ENCODE data around the gene PASD1. TPM values are rescaled to one million over a fixed set of nuclear protein-coding genes. Genes with fewer than 3 reads are reported as not detected.

PASD1 gene
- total RNA-seq, 6 experiments from 2014 or later = not detected

DNA sequence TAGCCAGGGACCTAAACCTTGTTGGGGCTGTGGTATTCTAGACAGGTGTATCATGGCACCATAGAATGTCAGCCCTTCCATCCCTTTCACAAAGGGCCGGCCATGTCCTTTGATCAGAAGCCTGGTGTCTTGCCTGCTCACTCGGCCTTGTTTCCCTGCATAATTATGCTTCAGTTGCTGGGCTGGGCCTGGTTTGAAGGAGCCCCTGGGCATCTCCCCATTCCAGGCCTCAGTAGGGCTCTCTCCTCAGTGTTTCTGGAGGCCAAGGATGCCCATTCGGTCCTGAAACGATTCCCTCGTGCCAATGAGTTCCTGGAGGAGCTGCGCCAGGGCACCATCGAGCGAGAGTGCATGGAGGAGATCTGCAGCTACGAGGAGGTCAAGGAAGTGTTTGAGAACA, 136.3 kb downstream of the PASD1 start:
- Histone ChIP-seq H3K36me3 (no peaks in the 10 kb centered on the region), H3K27ac (no peak overlapping the region), H3K9me3 (no peaks in the 10 kb centered on the region), H3K4me1 (no peaks in the 10 kb centered on the region), H3K27me3 (no peaks in the 10 kb centered on the region), H3K4me3 (no peak overlapping the region)
- 73% methylated on average over 3 of the region's 9 CpGs for WGBS (ENCODE audit: insufficient coverage, low coverage, low lambda C conversion rate, missing lambda C conversion rate)
- no peak for DNase-seq
- intact Hi-C loops (cut with DNase I) = no loop called here
- no peak for TF ChIP-seq POLR2A (IDR thresholded peaks at IDR 0.05)
- TF ChIP-seq, protein P1, sequence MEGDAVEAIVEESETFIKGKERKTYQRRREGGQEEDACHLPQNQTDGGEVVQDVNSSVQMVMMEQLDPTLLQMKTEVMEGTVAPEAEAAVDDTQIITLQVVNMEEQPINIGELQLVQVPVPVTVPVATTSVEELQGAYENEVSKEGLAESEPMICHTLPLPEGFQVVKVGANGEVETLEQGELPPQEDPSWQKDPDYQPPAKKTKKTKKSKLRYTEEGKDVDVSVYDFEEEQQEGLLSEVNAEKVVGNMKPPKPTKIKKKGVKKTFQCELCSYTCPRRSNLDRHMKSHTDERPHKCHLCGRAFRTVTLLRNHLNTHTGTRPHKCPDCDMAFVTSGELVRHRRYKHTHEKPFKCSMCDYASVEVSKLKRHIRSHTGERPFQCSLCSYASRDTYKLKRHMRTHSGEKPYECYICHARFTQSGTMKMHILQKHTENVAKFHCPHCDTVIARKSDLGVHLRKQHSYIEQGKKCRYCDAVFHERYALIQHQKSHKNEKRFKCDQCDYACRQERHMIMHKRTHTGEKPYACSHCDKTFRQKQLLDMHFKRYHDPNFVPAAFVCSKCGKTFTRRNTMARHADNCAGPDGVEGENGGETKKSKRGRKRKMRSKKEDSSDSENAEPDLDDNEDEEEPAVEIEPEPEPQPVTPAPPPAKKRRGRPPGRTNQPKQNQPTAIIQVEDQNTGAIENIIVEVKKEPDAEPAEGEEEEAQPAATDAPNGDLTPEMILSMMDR (IDR thresholded peaks at IDR 0.05) = no peak
- no peak for ATAC-seq

DNA sequence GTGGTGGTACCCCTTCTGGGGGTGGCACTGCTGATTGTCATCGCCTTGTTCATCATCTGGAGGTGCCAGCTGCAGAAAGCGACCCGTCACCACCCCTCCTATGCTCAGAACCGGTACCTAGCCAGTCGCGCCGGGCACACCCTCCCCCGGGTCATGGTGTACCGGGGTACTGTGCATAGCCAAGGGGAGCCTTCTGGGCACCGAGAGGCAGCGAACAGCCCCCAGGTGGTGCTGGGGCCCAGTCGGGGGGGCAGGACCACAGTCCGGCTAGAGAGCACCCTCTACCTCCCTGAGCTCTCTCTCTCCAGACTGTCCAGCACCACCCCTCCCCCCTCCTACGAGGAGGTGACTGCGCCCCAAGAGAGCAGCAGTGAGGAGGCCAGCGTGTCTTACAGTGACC, 137.1 kb downstream of the PASD1 start:
- intact Hi-C loops (cut with DNase I) = no loop called here
- DNase-seq (no peak), ATAC-seq (peak in 1 of 4 donors; percentile 23)
- 100% methylated on average over 1 of the region's 16 CpGs for WGBS (ENCODE audit: insufficient coverage, low coverage, low lambda C conversion rate, missing lambda C conversion rate)
- Histone ChIP-seq H3K27me3 (no peaks in the 10 kb centered on the region), H3K4me3 (no peak overlapping the region), H3K27ac (no peak overlapping the region), H3K36me3 (no peaks in the 10 kb centered on the region), H3K4me1 (no peaks in the 10 kb centered on the region), H3K9me3 (no peaks in the 10 kb centered on the region)
- no peak for TF ChIP-seq POLR2A (IDR thresholded peaks at IDR 0.05)
- TF ChIP-seq, protein P1 (IDR thresholded peaks at IDR 0.05) = no peak

DNA sequence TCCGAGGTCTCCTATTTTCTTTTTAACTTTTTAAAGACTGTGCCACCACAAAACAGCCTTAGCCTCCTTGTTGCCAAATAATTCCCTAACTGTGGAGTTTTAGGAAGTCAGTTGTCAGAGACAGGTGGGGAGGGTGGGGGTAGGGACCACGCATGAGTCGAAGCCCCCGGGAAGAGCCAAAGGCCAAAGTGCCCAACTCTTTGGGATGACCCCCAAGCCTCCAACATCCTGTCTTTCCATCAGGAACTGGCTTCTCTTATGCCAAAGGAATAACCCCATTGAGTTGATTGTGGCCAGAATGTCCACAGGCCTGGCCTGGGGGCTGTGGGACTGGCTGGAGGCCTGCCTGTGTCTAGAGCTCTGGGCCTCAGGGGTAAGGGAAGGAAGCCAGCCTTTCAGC, 137.6 kb downstream of the PASD1 start:
- WGBS (ENCODE audit: insufficient coverage, low coverage, low lambda C conversion rate, missing lambda C conversion rate) = 81% methylated on average over 4 of the region's 4 CpGs
- Histone ChIP-seq H3K27ac (no peak overlapping the region), H3K9me3 (no peaks in the 10 kb centered on the region), H3K36me3 (no peaks in the 10 kb centered on the region), H3K4me1 (no peaks in the 10 kb centered on the region), H3K27me3 (no peaks in the 10 kb centered on the region), H3K4me3 (no peak overlapping the region)
- intact Hi-C loops (cut with DNase I) = no loop called here
- no peak for TF ChIP-seq POLR2A (IDR thresholded peaks at IDR 0.05)
- TF ChIP-seq, protein P1 (IDR thresholded peaks at IDR 0.05) = no peak
- ATAC-seq = no peak
- DNase-seq = no peak

DNA sequence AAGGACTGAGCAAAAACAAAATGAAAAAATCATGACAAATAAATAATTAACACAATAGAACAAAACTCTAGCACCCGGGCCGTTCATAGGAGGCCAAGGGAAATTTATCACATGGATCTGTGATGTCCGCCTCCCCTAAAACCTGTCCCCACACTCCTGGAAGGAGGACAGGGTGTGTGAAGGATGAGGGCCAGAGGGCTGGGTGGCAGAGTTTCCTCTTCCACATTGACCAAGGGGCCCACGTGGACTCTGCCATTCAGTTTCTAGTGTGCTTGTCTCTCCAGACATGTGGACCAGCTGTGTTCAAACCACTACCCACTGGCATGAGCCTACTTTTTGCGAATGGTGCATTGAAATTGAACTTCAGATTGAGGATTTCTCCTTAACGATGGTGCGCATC, 138.1 kb downstream of the PASD1 start:
- DNase-seq (no peak), ATAC-seq (no peak)
- no peaks in the 10 kb centered on the region for H3K4me1 ChIP-seq
- WGBS (ENCODE audit: insufficient coverage, low coverage, low lambda C conversion rate, missing lambda C conversion rate) = 62% methylated on average over 7 of the region's 7 CpGs
- intact Hi-C loops (cut with DNase I) = no loop called here
- H3K36me3 ChIP-seq = no peaks in the 10 kb centered on the region
- no peak overlapping the region for H3K27ac ChIP-seq
- no peaks in the 10 kb centered on the region for H3K9me3 ChIP-seq
- no peak for TF ChIP-seq POLR2A (IDR thresholded peaks at IDR 0.05)
- TF ChIP-seq, protein P1 (IDR thresholded peaks at IDR 0.05) = no peak
- H3K27me3 ChIP-seq = no peaks in the 10 kb centered on the region
- H3K4me3 ChIP-seq = no peak overlapping the region
